Fibroblast of skin of left biceps (primary cell): ENCODE measurements around the gene DMAP1.
"Not testable (repeated sequence)": the region's sequence is repeated elsewhere in the genome, so short reads cannot be mapped to it uniquely, and the experiment has no call there.

Experiments
- DNase-seq, 2 experiments: peaks; one replicate each; pipeline ENCODE4 v3.0.0-alpha.2; 2013; ENCODE audit warnings: low read depth in 2 of 2

Gene DMAP1

DNA sequence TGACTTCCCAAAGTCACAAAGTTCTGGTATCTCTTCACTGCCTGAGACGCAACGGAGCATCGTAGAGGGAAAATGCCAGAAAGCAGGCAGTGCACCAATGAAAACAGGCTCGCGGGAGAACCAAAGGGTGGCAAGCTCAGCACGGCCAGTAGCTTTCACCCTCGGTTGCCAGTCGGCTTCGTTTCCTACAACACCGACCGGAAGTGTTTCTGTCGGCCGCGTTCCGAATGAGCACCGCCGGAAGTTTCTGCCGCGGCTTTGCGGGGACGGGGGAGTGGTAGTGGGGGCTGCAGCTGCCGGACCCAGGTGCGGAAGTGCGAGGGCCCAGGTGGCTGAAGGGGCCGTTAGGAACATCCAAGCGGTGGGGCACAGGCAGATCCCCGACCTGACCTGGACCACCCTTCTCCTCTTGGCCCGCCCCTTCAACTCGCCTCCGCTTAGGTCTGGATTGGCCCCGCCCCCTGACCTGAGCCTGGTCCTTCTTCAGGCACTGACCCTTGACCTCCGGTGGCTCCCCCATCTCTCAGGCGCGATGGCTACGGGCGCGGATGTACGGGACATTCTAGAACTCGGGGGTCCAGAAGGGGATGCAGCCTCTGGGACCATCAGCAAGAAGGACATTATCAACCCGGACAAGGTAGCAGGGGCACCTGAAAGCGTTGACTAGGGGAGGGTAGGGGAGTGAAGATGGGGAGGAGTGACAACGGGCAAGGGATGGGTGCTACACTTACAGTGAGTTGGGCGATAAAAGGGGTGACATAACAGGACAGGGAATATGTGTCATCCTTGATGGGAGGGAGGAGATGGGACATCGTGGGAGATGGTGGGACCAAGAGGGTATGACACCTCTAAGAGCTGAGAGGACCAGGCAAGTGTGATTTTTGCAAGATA lies at the start of gene DMAP1:
DMAP1 (plus strand) TSS at position 250 of the 891 bp plus-strand sequence; CDS start at position 533, 283 bp downstream.
- DNase-seq, result peak; percentile 55 to 56

DNA sequence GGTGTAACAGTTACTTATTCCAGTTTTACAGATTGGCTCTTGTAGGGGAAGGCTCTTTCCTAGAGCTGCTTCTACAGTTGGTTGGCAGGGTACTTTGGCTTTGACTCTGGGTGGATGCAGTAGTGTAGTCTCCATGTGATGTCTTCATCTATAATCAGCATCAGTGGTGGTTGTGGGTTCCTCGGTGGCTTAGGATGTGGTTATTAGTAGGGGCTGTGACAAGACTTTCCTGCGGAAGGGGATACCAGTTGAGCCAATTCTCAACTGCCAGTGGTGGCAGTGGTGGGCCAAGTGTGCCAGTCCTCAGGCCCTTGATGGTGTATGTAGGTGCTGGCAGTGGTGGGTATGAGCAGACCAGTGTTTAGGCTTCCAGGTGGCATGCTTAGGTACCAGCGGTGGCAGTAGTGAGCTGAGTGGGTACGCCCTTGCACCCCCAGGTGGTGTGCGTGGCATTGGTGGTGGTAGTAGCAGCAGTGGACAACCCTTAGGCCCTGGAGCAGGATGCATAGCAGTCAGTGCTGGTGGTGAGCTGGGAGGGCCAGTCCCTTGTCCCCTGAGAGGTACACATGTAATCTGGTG lies 44.7 kb upstream of the DMAP1 start:
- DNase-seq, result no peak

GRCh38 chr1:44170281-44170823 lies 42.9 kb upstream of the DMAP1 start:
- DNase-seq, result no peak

- no peak for DNase-seq
Measured at GRCh38 chr1:44174630-44175029, 38.6 kb upstream of the DMAP1 start.

DNA sequence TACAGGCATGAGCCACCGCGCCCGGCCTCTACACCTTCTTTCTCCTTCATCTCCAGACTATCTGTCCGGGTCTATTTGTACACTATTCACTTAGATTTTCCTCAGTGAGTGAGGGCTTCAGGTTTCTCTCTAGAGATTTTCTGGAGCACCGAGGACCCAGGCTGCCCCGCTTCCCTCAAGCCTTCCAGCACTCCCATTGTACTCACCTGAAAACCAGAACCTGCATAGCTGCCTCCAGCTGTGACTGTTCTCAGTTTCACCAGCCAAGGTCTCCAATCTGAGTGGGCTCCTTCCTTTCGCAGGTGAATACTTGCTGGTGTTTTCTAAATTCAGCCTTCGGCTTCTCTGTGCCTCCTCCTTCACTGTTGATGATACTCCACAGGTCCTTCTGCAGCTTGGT lies 12.9 kb upstream of the DMAP1 start:
- no peak for DNase-seq

DNA sequence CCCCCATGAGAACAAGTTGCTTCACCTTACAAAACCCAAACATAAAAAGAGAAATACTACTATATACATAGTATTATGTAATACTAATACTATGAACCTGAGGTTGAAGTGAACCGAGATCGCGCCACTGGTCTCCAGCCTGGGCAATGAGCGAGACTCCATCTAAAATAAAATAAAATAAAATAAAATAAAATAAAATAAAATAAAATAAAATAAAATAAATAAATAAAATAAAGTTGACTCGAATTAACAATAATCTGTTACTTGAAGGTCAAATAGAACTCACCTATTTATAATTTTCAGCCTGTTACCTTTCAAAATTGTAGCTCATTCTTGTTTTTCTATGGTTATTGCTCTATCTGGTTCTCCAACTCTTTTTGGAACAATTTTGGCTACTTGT lies 6.7 kb upstream of the DMAP1 start:
- DNase-seq, result not testable (repeated sequence)

GRCh38 chr1:44208226-44208625 lies 5.0 kb upstream of the DMAP1 start:
- DNase-seq, result no peak

GRCh38 chr1:44210595-44210994 lies 2.7 kb upstream of the DMAP1 start:
- DNase-seq, result no peak

DNA sequence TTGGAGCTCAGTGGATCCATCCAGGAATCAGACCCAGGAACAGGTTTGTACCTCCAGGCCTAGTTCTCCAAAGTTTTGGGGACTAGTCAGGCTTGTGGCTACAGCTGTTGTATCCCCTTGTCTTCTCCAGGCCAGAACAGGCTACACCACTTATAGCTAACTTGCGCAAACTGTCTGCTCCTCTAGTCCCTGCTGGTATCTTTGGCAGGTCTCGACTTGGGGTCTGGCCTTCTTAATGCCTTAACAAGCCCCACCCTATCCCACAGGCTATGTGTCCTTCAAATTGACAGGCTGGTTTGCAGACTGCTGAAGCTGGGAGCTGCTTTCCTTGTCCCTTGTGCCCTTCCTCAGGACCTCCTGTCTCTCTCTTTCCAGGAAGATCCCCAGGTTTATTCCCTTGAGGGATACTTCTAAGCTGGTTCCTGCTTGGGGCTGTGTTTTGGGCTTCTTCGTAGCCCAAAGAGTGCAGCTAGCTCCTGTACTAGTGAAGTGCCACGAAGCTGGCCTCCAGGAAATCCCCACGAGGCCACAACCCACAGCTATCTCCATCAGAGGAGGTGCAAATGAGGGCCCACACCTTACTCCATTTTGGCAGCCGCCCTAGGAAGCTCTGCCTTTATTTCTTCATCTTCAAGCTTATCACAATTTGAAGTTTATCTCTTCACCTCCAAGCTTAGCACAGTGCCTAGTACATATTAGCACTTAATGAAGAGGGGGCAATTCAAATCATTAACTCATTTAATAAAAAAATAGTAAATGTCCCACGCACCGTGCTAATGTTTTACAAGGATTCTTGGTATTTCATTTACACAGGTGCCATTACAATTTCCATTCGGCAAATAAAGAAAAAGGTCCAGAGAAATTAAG lies 683 bp upstream of the DMAP1 start:
- no peak for DNase-seq

DNA sequence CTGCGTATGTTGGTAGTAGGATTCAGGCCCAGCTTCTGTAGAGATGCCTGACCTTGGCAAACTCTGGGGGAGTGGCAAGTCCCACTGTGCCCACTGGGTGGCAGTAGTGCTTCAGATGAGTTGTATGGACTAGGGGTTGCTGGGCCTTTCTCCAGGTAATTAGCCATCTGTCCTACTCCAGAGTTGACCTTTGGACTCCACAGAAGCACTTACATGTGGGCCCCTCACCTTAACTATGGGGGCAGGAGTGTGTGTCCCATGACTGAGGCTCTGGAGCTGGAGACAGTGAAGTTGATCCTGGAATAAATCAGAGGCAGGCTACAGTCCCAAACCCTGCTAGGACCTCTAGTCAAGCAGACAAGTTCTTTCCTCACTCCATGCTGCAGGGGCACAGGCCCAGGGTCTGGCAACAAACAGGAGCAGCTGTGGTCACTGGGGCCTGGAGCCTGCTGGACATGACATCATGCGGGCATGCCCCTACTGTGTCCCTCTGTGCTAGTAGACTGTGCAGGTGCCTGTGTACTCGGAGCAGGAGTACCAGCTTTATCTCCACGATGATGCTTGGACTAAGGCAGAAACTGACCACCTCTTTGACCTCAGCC lies 4.6 kb downstream of the DMAP1 start:
- peak; percentile 13 to 14 for DNase-seq

DNA sequence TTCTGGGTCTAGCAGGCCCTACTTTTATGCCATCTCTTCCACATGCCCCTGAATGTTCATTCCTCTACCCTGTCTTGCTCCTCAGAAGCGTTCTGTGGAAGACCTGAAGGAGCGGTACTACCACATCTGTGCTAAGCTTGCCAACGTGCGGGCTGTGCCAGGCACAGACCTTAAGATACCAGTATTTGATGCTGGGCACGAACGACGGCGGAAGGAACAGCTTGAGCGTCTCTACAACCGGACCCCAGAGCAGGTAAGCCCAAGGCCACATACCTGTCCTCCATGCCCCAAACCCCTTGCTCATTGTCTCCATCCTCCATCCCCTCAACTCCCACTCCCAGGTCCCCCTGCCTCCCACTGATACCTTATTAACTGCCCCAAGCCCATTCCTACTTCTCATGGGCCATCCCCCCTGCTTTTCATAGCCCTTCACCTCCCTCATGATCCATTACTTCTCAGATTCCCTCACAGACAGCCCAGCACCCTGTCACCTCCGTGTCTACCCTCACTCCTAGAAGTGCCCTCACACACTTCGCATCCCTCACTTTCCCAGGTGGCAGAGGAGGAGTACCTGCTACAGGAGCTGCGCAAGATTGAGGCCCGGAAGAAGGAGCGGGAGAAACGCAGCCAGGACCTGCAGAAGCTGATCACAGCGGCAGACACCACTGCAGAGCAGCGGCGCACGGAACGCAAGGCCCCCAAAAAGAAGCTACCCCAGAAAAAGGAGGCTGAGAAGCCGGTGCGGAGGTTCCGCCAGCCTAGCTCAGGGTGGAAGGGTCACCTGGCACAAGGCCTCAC lies 5.4 kb downstream of the DMAP1 start:
- DNase-seq, result no peak

- DNase-seq, result no peak
Measured at GRCh38 chr1:44219301-44219626, 6.0 kb downstream of the DMAP1 start.

DNA sequence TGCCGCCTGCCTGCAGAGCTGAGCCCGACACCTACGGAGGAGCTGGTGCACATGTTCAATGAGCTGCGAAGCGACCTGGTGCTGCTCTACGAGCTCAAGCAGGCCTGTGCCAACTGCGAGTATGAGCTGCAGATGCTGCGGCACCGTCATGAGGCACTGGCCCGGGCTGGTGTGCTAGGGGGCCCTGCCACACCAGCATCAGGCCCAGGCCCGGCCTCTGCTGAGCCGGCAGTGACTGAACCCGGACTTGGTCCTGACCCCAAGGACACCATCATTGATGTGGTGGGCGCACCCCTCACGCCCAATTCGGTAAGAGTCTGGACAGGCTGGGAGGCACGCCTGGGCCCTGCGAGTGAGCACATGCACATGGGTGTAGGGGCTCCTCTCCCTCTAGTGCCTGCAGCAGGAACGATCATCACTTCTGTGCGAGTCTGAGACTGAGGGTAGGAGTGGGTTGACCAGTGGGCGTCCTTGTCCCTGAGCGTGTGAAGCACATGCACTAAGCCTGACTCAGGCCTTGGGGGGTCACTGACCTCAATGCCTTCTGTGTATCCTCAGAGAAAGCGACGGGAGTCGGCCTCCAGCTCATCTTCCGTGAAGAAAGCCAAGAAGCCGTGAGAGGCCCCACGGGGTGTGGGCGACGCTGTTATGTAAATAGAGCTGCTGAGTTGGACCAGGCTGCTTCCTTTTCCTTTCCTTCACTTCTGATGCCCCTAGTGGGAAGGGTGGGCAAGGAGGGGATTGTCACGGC lies 6.9 kb downstream of the DMAP1 start:
- no peak for DNase-seq

DNA sequence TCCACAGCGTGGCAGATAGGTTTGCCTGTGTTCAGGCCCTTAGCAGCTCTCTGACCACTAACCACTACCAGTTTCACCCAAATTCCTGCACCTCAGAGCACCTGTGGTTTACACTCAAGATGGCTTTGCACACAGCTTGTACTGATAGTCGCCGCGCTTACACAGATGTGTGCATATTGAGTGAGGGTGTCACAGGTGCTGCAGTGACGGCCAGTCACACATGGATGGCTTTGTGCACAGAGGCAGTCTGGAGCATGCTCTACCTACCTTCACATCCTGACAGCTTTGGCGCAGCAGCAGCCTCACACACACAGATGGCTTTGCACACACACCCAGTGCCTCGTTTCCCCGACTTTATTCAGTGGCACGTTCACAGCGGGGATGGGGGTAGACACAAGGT lies 7.5 kb downstream of the DMAP1 start:
- no peak for DNase-seq

DNA sequence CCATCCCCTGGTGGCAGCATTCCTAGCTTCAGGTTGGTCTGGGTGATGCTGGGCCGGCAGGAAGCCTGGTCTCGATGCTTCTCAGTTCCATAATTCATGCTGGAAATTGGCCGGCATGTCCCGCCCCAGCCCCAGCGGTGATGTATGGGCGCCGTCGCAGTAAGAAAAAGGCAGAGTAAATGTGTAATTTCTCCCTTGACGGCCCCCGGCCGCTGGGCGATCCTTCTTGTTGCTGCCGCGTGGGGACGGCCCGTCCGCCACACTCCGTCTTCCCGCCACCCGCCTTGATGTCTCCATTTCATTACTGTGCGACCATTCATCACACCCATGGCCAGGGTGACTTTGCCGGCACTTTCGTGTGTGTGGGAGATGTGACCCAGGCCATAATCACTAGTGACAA lies 8.5 kb downstream of the DMAP1 start:
- no peak for DNase-seq

GRCh38 chr1:44222397-44223186 lies 9.3 kb downstream of the DMAP1 start:
- DNase-seq, result no peak

- no peak for DNase-seq
Measured at GRCh38 chr1:44223187-44223610, 9.9 kb downstream of the DMAP1 start.

DNA sequence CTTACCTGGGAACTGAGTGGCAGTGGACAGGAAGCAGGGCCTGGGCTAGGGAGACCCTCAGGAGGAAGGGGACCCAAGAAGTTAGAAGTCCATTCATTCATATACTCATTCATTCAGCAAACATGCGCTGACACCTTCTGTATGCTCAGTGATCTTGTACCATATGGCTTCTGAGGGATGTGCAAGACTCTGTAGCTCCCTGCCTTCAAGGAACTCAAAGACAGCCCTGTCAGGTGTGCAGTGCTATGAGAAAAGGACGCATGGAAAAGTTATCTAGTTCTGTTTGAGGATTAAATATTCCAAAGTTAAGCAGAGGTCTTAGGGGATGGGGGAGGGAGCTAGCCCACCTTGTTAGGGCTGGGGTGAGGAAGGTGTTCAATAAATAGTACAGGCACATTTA lies 12.5 kb downstream of the DMAP1 start:
- DNase-seq, result no peak

- DNase-seq, result no peak
Measured at GRCh38 chr1:44227211-44227610, 13.9 kb downstream of the DMAP1 start.
